ENCODE data around the gene LCORL. TPM values are rescaled to one million over a fixed set of nuclear protein-coding genes. Genes with fewer than 3 reads are reported as not detected.

The LCORL gene
- total RNA-seq, 1 experiment from 2014 or later, result 13.8 TPM

GRCh38 chr4:17957688-17958087 lies 63.9 kb downstream of the LCORL start:
- no peaks in the 10 kb centered on the region for H3K79me2 ChIP-seq (ENCODE audit: low read depth)
- POLR2A ChIA-PET (ENCODE audit: unreplicated experiment), result no interaction called here
- no peaks in the 10 kb centered on the region for H4K20me1 ChIP-seq (ENCODE audit: insufficient read depth)
- H3K36me3 ChIP-seq (ENCODE audit: low read depth), result no peaks in the 10 kb centered on the region
- no peaks in the 10 kb centered on the region for H3F3A ChIP-seq (ENCODE audit: insufficient read depth, low read depth)
- H3K9me3 ChIP-seq (ENCODE audit: insufficient read depth, low read depth), result no peaks in the 10 kb centered on the region
- no peaks in the 10 kb centered on the region for H3K27me3 ChIP-seq (ENCODE audit: insufficient read depth, low read depth)
- H3K4me1 ChIP-seq (replicated peaks; ENCODE audit: insufficient read depth), result no peaks in the 10 kb centered on the region
- H2AFZ ChIP-seq, result no peak overlapping the region
- DNase-seq, result no peak
- no peak overlapping the region for H3K27ac ChIP-seq
- no peak for TF ChIP-seq CTCF (conservative IDR thresholded peaks at IDR 0.05)
- no peak for TF ChIP-seq EZH2 (IDR thresholded peaks at IDR 0.05; ENCODE audit: low read depth)
- intact Hi-C loops (cut with micrococcal nuclease; ENCODE audit: unreplicated experiment), result no loop called here
- no peak overlapping the region for H3K4me2 ChIP-seq
- CTCF ChIA-PET, result no interaction called here
- H3K9me2 ChIP-seq (ENCODE audit: insufficient read depth), result no peaks in the 10 kb centered on the region
- no peak overlapping the region for H3K4me3 ChIP-seq
- no TSS peak for BruUV-seq (replicated peaks)

- no TSS peak for BruUV-seq (replicated peaks)
- H4K20me1 ChIP-seq (ENCODE audit: insufficient read depth), result no peaks in the 10 kb centered on the region
- H3K36me3 ChIP-seq (ENCODE audit: low read depth), result no peaks in the 10 kb centered on the region
- no peak overlapping the region for H3K4me3 ChIP-seq
- H3K9me2 ChIP-seq (ENCODE audit: insufficient read depth), result no peaks in the 10 kb centered on the region
- DNase-seq, result no peak
- ChIA-PET CTCF (interaction anchor here (0.6 kb wide), 1 partner anchor 1390 kb away, joined by 3 read pairs; no protein-coding TSS in a partner anchor), POLR2A (ENCODE audit: unreplicated experiment) (no interaction called here)
- intact Hi-C loops (cut with micrococcal nuclease; ENCODE audit: unreplicated experiment), result no loop called here
- H3K27ac ChIP-seq, result no peak overlapping the region
- no peak overlapping the region for H3K4me2 ChIP-seq
- no peaks in the 10 kb centered on the region for H3K9me3 ChIP-seq (ENCODE audit: insufficient read depth, low read depth)
- no peaks in the 10 kb centered on the region for H3K79me2 ChIP-seq (ENCODE audit: low read depth)
- no peak overlapping the region for H2AFZ ChIP-seq
- H3K4me1 ChIP-seq (replicated peaks; ENCODE audit: insufficient read depth), result no peaks in the 10 kb centered on the region
- TF ChIP-seq CTCF (conservative IDR thresholded peaks at IDR 0.05) (no peak), EZH2 (IDR thresholded peaks at IDR 0.05; ENCODE audit: low read depth) (no peak)
- H3F3A ChIP-seq (ENCODE audit: insufficient read depth, low read depth), result no peaks in the 10 kb centered on the region
- H3K27me3 ChIP-seq (ENCODE audit: insufficient read depth, low read depth), result no peaks in the 10 kb centered on the region
These were observed 65.3 kb downstream of the LCORL start for GRCh38 chr4:17956245-17956644.

- Histone ChIP-seq H4K20me1 (ENCODE audit: insufficient read depth) (no peaks in the 10 kb centered on the region), H3K27me3 (ENCODE audit: insufficient read depth, low read depth) (no peaks in the 10 kb centered on the region), H3K79me2 (ENCODE audit: low read depth) (no peaks in the 10 kb centered on the region), H3K4me3 (no peak overlapping the region), H3K9me2 (ENCODE audit: insufficient read depth) (no peaks in the 10 kb centered on the region), H3K36me3 (ENCODE audit: low read depth) (no peaks in the 10 kb centered on the region), H3K27ac (no peak overlapping the region), H3K9me3 (ENCODE audit: insufficient read depth, low read depth) (no peaks in the 10 kb centered on the region), H3K4me2 (no peak overlapping the region), H3K4me1 (replicated peaks; ENCODE audit: insufficient read depth) (0 out of 2 replicates have a peak, but pooled peaks cover 7% of the 10 kb centered on the region), H3F3A (ENCODE audit: insufficient read depth, low read depth) (no peaks in the 10 kb centered on the region), H2AFZ (no peak overlapping the region)
- no peak for TF ChIP-seq EZH2 (IDR thresholded peaks at IDR 0.05; ENCODE audit: low read depth)
- TF ChIP-seq CTCF (conservative IDR thresholded peaks at IDR 0.05), result no peak
- no TSS peak for BruUV-seq (replicated peaks)
- POLR2A ChIA-PET (ENCODE audit: unreplicated experiment), result no interaction called here
- DNase-seq, result no peak
- CTCF ChIA-PET, result no interaction called here
- intact Hi-C loops (cut with micrococcal nuclease; ENCODE audit: unreplicated experiment), result no loop called here
These were observed 76.3 kb downstream of the LCORL start for GRCh38 chr4:17945303-17945702.

All from PC-9 (cell line).